SK-N-MC (cell line): ENCODE data around the gene PCDHA1.

Experiments
- EZH2 ChIP-seq: fragments of 200-600 bp; sonication (generic); IDR thresholded peaks from one replicate; pipeline ENCODE4 v1.6.1; 2017; ENCODE audit warnings: antibody characterized with exemption
- POLR2AphosphoS5 ChIP-seq: IDR thresholded peaks from 2 replicates; pipeline ENCODE4 v1.6.1; 2012; ENCODE audit warnings: mild to moderate bottlenecking, low read depth, low read length, borderline replicate concordance

- TF ChIP-seq EZH2 (no peak), POLR2AphosphoS5 (no peak)
These were observed 37.5 kb downstream of the PCDHA1 start for GRCh38 chr5:140823475-140823874.
